ENCODE measurements around the gene SPATA17. TPM values are rescaled to one million over a fixed set of nuclear protein-coding genes. Genes with fewer than 3 reads are reported as not detected.

Gene SPATA17
- total RNA-seq, 1 donor from 2014 or later, result 0.53 TPM

GRCh38 chr1:217907504-217907903, 276.4 kb downstream of the SPATA17 start:
- no peak for FAIRE-seq
- Histone ChIP-seq H3K36me3 (ENCODE audit: control insufficient read depth, insufficient read depth, low read length) (no peaks in the 10 kb centered on the region), H3K27me3 (ENCODE audit: control insufficient read depth, insufficient read depth, low read length) (no peaks in the 10 kb centered on the region), H3K4me3 (ENCODE audit: low read depth, low read length) (no peak overlapping the region)
- no peak for TF ChIP-seq CTCF (IDR thresholded peaks at IDR 0.05; ENCODE audit: insufficient read depth, low read length, severe bottlenecking)
- peak; percentile 60 for DNase-seq (ENCODE audit: low read depth)

- FAIRE-seq (no peak), DNase-seq (ENCODE audit: low read depth) (no peak)
- Histone ChIP-seq H3K36me3 (ENCODE audit: control insufficient read depth, insufficient read depth, low read length) (no peaks in the 10 kb centered on the region), H3K27me3 (ENCODE audit: control insufficient read depth, insufficient read depth, low read length) (no peaks in the 10 kb centered on the region), H3K4me3 (ENCODE audit: low read depth, low read length) (no peak overlapping the region)
- no peak for TF ChIP-seq CTCF (IDR thresholded peaks at IDR 0.05; ENCODE audit: insufficient read depth, low read length, severe bottlenecking)
Measured at GRCh38 chr1:217910203-217910602, 279.1 kb downstream of the SPATA17 start.

- FAIRE-seq, result no peak
- no peaks in the 10 kb centered on the region for H3K36me3 ChIP-seq (ENCODE audit: control insufficient read depth, insufficient read depth, low read length)
- H3K27me3 ChIP-seq (ENCODE audit: control insufficient read depth, insufficient read depth, low read length), result no peaks in the 10 kb centered on the region
- no peak overlapping the region for H3K4me3 ChIP-seq (ENCODE audit: low read depth, low read length)
- DNase-seq (ENCODE audit: low read depth), result no peak
- no peak for TF ChIP-seq CTCF (IDR thresholded peaks at IDR 0.05; ENCODE audit: insufficient read depth, low read length, severe bottlenecking)
Measured at GRCh38 chr1:217910791-217911320, 279.7 kb downstream of the SPATA17 start.

GRCh38 chr1:217911908-217912307, 280.8 kb downstream of the SPATA17 start:
- no peak for FAIRE-seq
- DNase-seq (ENCODE audit: low read depth), result no peak
- no peaks in the 10 kb centered on the region for H3K36me3 ChIP-seq (ENCODE audit: control insufficient read depth, insufficient read depth, low read length)
- H3K4me3 ChIP-seq (ENCODE audit: low read depth, low read length), result no peak overlapping the region
- no peak for TF ChIP-seq CTCF (IDR thresholded peaks at IDR 0.05; ENCODE audit: insufficient read depth, low read length, severe bottlenecking)
- H3K27me3 ChIP-seq (ENCODE audit: control insufficient read depth, insufficient read depth, low read length), result no peaks in the 10 kb centered on the region

- H3K36me3 ChIP-seq (ENCODE audit: control insufficient read depth, insufficient read depth, low read length), result no peaks in the 10 kb centered on the region
- H3K4me3 ChIP-seq (ENCODE audit: low read depth, low read length), result no peak overlapping the region
- no peak for FAIRE-seq
- no peak for DNase-seq (ENCODE audit: low read depth)
- no peaks in the 10 kb centered on the region for H3K27me3 ChIP-seq (ENCODE audit: control insufficient read depth, insufficient read depth, low read length)
- no peak for TF ChIP-seq CTCF (IDR thresholded peaks at IDR 0.05; ENCODE audit: insufficient read depth, low read length, severe bottlenecking)
Measured at GRCh38 chr1:217917281-217917887, 286.2 kb downstream of the SPATA17 start.
